Panc1 (cell line): ENCODE results near the gene PLEKHG4B.

Experiments used
- POLR2AphosphoS5 ChIP-seq: IDR thresholded peaks from 2 replicates; pipeline ENCODE4 v1.6.1; 2012; ENCODE audit warnings: mild to moderate bottlenecking, low read depth, low read length, moderate library complexity
- TCF7L2 ChIP-seq: IDR thresholded peaks from 2 replicates; pipeline ENCODE4 v1.6.1; 2011; ENCODE audit warnings: mild to moderate bottlenecking, low read depth, low read length, inconsistent platforms
- TF ChIP-seq, protein P1 (sequence below): fragments of 450-650 bp; IDR thresholded peaks from 2 replicates; pipeline ENCODE4 v1.5.1; 2017; ENCODE audit warnings: mild to moderate bottlenecking
- TF ChIP-seq, protein P2 (sequence below), 2 experiments: IDR thresholded peaks; 2 replicates each; pipeline ENCODE4 v1.6.1; 2011 to 2012; ENCODE audit warnings: low read depth in 2 of 2, control low read depth in 1 of 2, low read length in 1 of 2, mild to moderate bottlenecking in 1 of 2, moderate library complexity in 1 of 2; ENCODE audit not compliant: insufficient read depth in 1 of 2

DNA sequence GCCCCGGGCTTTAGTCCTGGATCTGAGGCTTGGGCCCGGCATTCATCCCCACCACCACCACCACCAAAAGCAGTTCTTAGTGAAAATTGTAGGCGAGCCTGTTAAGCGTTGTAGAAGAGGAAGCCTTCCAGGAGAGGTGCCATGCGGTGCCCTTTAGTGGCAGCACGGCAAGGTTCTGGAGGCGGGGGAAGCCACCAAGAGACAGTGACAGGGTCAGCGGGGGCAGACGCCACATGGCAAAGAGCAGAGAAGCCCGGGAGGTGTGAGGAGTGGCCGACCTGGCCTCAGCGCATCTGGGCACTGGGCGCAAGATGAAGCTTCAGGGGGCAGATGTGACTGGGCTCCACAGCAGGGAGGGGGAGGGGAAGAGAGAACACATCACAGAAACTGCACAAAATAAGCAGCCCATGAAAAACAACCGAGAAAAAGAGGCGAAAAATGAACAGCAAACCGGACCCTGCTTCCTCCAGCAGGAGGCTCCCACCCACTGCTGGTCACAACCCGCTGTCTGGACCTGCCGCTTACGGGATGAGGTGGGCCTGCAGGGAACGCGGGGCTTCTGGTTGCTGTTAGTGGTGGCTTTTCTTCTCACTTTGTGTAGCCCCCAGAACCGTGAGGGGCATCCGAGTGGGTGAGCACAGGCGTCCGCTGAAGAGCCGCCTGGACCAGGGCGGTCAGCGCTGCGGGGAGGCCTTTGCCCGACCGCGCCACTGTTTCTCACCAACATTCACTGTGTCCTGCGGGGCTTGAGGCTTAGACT is 103.6 kb downstream of the PLEKHG4B start:
- TF ChIP-seq, protein P1, sequence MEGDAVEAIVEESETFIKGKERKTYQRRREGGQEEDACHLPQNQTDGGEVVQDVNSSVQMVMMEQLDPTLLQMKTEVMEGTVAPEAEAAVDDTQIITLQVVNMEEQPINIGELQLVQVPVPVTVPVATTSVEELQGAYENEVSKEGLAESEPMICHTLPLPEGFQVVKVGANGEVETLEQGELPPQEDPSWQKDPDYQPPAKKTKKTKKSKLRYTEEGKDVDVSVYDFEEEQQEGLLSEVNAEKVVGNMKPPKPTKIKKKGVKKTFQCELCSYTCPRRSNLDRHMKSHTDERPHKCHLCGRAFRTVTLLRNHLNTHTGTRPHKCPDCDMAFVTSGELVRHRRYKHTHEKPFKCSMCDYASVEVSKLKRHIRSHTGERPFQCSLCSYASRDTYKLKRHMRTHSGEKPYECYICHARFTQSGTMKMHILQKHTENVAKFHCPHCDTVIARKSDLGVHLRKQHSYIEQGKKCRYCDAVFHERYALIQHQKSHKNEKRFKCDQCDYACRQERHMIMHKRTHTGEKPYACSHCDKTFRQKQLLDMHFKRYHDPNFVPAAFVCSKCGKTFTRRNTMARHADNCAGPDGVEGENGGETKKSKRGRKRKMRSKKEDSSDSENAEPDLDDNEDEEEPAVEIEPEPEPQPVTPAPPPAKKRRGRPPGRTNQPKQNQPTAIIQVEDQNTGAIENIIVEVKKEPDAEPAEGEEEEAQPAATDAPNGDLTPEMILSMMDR = no peak
- TF ChIP-seq, protein P2, sequence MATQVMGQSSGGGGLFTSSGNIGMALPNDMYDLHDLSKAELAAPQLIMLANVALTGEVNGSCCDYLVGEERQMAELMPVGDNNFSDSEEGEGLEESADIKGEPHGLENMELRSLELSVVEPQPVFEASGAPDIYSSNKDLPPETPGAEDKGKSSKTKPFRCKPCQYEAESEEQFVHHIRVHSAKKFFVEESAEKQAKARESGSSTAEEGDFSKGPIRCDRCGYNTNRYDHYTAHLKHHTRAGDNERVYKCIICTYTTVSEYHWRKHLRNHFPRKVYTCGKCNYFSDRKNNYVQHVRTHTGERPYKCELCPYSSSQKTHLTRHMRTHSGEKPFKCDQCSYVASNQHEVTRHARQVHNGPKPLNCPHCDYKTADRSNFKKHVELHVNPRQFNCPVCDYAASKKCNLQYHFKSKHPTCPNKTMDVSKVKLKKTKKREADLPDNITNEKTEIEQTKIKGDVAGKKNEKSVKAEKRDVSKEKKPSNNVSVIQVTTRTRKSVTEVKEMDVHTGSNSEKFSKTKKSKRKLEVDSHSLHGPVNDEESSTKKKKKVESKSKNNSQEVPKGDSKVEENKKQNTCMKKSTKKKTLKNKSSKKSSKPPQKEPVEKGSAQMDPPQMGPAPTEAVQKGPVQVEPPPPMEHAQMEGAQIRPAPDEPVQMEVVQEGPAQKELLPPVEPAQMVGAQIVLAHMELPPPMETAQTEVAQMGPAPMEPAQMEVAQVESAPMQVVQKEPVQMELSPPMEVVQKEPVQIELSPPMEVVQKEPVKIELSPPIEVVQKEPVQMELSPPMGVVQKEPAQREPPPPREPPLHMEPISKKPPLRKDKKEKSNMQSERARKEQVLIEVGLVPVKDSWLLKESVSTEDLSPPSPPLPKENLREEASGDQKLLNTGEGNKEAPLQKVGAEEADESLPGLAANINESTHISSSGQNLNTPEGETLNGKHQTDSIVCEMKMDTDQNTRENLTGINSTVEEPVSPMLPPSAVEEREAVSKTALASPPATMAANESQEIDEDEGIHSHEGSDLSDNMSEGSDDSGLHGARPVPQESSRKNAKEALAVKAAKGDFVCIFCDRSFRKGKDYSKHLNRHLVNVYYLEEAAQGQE (IDR thresholded peaks at IDR 0.05; ENCODE audit: insufficient read depth in 1 of 2, low read depth in 2 of 2, low read length in 1 of 2) = no peak
- TF ChIP-seq POLR2AphosphoS5 (no peak), TCF7L2 (no peak)
